ENCODE results near the gene OR4A5. TPM values are rescaled to one million over a fixed set of nuclear protein-coding genes. Genes with fewer than 3 reads are reported as not detected.
"Not testable (repeated sequence)": the region's sequence is repeated elsewhere in the genome, so short reads cannot be mapped to it uniquely, and the experiment has no call there.

The OR4A5 gene
- polyA plus RNA-seq: not detected

- H3K27me3 Mint-ChIP-seq, H3K36me3 Mint-ChIP-seq, H3K27ac Mint-ChIP-seq, H3K4me1 Mint-ChIP-seq: not testable (repeated sequence)
- Mint-ChIP-seq H3K9me3 (peaks cover 6 to 11% (median 10%) of the 10 kb centered on the region in 3 donors), H3K4me3 (peak within 1 kb of the TSS in 1 of 4 donors; percentile 54)
These were observed at the start of gene OR4A5 for GRCh38 chr11:54706532-54706931. OR4A5 (plus strand) TSS chr11:54706832; CDS start chr11:54706885, 53 bp downstream.

GRCh38 chr11:54720094-54720493, 13.5 kb downstream of the OR4A5 start:
- not testable (repeated sequence) for H3K4me1 Mint-ChIP-seq, H3K27ac Mint-ChIP-seq, H3K4me3 Mint-ChIP-seq, H3K27me3 Mint-ChIP-seq, H3K36me3 Mint-ChIP-seq
- peaks cover 2 to 20% (median 9%) of the 10 kb centered on the region in 3 donors for H3K9me3 Mint-ChIP-seq

Other genes with a start within 250 kb of the OR4A5 start
- not detected for gene OR4C46, start 102.8 kb upstream of the OR4A5 start, polyA plus RNA-seq